NCI-H1048 (cell line): ENCODE results near the gene NUP54.

ENCODE experiments used
- DNase-seq: peaks from one replicate; lab custom pipeline; 2025; lab: John Stamatoyannopoulos, UW

NUP54 gene

GRCh38 chr4:76072760-76073159 lies 75.4 kb downstream of the NUP54 start:
- no peak for DNase-seq

DNA sequence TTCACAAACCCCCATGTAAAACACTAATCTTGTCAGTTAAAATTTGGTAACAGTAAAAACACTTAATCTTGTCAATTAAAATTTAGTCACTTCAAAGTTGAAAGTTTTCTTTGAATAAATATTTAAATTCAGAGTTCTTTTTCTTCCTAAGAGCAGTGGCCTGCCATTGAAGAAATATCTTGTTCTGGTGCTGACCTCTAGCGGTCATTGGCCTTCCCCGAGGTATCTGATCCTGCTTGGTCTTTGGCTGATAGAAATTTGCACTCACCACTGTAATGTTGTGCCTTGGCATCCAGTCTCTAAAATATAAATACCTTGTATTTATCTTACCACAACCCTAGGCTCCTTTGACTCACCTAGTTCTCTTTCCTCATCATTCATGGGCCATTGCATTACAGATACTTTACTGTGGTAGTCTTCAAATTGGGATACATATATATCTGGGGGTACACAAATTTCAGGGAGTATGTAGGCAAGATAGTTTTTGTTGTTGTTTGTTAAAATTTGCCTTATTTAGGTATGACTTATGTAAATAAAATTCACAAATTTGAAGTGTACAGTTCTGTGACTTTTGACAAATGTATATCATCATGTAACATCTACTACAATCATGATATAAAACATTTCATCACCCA lies 80.4 kb downstream of the NUP54 start:
- DNase-seq = peak; percentile 15

GRCh38 chr4:76066546-76066945 lies 81.7 kb downstream of the NUP54 start:
- no peak for DNase-seq
